Sigmoid colon (tissue), 4 donors: ENCODE data around the gene RHBDF1.

Experiments used
- EP300 ChIP-seq, 4 donors: sonication (generic); formaldehyde crosslinking; IDR thresholded peaks; one replicate each; pipeline ENCODE4 v1.6.1; 2017; ENCODE audit warnings: antibody characterized with exemption in 4 of 4
- POLR2A ChIP-seq, 2 donors: fragments of 450-650 bp; IDR thresholded peaks; one replicate each; pipeline ENCODE4 v1.6.1; 2016; ENCODE audit warnings: antibody characterized with exemption in 2 of 2, mild to moderate bottlenecking in 2 of 2, moderate library complexity in 2 of 2
- POLR2AphosphoS5 ChIP-seq, 4 donors: sonication (generic); formaldehyde crosslinking; IDR thresholded peaks; one replicate each; pipeline ENCODE4 v1.6.1; 2017; ENCODE audit warnings: antibody characterized with exemption in 4 of 4
- TF ChIP-seq, protein P1 (sequence below), 4 experiments: fragments of 450-650 bp in 3 of 4; fragments of 200-600 bp in 1 of 4; IDR thresholded peaks; one replicate each; pipeline ENCODE4 v1.5.1; 2016 to 2019; ENCODE audit warnings: antibody characterized with exemption in 4 of 4, mild to moderate bottlenecking in 3 of 4, moderate library complexity in 2 of 4

DNA sequence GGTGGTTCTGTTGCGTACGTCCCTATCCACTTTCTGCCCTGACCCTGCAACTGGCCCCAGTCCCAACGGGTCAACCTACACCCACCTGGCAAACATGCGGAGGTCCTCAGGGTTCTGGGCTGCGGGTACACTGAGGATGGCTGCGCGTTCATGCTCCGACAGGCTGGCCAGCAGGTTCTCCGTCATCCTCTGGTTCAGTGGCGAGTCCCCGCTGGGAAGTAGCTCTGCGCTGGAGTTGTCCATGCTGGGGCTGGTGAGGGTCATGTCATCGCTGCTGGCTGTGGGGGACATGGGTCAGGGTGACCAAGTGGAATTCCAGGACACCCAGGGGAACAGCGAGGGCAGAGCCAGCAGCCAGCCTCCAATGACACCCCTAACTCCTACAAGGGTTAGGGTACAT lies 16.2 kb upstream of the RHBDF1 start:
- TF ChIP-seq, protein P1, sequence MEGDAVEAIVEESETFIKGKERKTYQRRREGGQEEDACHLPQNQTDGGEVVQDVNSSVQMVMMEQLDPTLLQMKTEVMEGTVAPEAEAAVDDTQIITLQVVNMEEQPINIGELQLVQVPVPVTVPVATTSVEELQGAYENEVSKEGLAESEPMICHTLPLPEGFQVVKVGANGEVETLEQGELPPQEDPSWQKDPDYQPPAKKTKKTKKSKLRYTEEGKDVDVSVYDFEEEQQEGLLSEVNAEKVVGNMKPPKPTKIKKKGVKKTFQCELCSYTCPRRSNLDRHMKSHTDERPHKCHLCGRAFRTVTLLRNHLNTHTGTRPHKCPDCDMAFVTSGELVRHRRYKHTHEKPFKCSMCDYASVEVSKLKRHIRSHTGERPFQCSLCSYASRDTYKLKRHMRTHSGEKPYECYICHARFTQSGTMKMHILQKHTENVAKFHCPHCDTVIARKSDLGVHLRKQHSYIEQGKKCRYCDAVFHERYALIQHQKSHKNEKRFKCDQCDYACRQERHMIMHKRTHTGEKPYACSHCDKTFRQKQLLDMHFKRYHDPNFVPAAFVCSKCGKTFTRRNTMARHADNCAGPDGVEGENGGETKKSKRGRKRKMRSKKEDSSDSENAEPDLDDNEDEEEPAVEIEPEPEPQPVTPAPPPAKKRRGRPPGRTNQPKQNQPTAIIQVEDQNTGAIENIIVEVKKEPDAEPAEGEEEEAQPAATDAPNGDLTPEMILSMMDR (IDR thresholded peaks at IDR 0.05) = no peak
- no peak for TF ChIP-seq POLR2A (IDR thresholded peaks at IDR 0.05)
- no peak for TF ChIP-seq POLR2AphosphoS5 (IDR thresholded peaks at IDR 0.05)
- TF ChIP-seq EP300 (IDR thresholded peaks at IDR 0.05) = no peak
